ENCODE measurements around the gene GOLPH3L.
A peak's percentile ranks its signal among the peaks of the same experiment; 100 is the strongest.

GRCh38 chr1:150609732-150610131, 87.2 kb downstream of the GOLPH3L start:
- TF ChIP-seq CTCF (IDR thresholded peaks at IDR 0.05) (no peak), POLR2AphosphoS5 (IDR thresholded peaks at IDR 0.05) (peak; percentile 27 to 46), POLR2A (IDR thresholded peaks at IDR 0.05; ENCODE audit: low read depth) (no peak)
